SH-SY5Y (cell line): ENCODE results near the gene ISM1.

Source experiments
- GATA2 ChIP-seq: IDR thresholded peaks from 2 replicates; pipeline ENCODE4 v1.6.1; 2011; ENCODE audit warnings: mild to moderate bottlenecking, low read depth, low read length
- GATA3 ChIP-seq: IDR thresholded peaks from 2 replicates; pipeline ENCODE4 v1.6.1; 2011; ENCODE audit warnings: low read depth, mild to moderate bottlenecking, low read length, moderate library complexity

- no peak for TF ChIP-seq GATA3
- TF ChIP-seq GATA2, result no peak
Observed at GRCh38 chr20:13301596-13301995, 80.5 kb downstream of the ISM1 start.
